SKM-1 (cell line): ENCODE results near the gene AFF3.

Experiments used
- DNase-seq: peaks from one replicate; lab custom pipeline; 2025; ENCODE audit not compliant: unreplicated experiment; lab: John Stamatoyannopoulos, UW

AFF3 gene

GRCh38 chr2:100151310-100151709, 8.9 kb upstream of the AFF3 start:
- DNase-seq = no peak

GRCh38 chr2:100148883-100149282, 6.5 kb upstream of the AFF3 start:
- DNase-seq = no peak

DNA sequence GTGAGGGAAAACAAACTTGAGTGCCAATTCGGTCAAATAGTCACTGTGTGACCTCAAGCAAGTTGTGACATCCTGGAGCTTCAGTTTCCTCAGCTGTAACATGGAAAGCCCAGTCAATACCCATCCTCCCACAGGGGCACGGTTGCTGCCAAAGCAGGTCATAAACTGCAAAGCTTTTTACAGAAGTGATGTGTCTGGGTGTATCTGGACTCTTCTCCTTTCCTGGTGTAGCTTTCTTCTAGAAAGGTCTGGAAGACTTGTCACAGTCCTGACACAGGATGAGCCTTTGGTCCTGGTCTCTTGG, 4.2 kb upstream of the AFF3 start:
- no peak for DNase-seq

DNA sequence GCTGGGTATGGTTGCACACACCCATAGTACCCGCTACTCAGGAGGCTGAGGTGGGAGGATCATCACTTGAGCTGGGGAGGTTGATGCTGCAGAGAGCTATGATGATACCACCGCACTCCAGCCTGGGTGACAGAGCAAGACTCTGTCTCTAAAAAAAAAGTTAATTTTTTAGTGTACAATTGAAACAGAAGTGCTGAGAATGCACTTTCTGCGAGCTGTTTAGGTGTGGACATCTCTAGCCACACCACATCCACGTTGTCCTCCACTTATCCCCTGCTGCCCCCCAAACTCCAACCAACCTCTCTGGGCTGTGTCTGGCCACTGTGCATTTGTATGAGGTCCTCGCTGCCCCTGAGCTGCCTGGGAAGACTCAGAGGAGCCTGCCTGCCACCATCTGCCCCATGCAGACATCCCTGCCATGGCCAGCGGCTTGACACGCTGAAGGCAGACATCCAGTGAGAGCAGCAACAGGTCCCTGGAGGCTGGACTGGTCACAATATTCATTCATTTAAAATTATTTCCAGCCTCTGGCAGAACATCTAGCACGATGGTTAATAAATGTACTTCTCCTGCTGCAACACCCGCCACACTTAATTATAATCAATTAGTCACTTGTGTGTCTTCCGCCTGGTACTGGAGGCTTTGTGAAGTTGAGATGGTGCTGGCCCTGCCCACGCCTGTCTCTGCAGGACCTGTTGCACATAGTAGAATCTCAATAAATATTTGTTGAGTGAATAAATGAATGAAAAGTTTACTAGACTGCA, 3.7 kb upstream of the AFF3 start:
- no peak for DNase-seq

DNA sequence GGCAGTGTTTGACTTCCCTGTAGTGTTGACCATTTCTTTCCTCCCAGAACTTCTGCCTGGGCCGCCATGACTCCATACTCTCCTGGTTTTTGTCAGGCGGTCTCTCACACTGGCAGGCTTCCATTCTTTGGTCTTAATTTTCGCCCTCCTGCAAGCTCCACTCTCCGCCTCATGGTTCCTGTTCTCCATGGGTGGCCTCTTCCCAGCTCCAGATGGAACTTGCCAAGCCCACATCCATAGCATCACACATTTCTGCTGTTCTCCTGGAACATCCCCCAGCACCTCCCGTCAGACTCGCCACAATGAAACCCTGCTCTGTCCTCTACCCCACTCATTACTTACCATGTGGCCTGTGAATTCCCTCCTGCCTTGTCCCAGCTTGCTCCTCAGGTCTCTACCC, 896 bp upstream of the AFF3 start:
- DNase-seq = no peak

GRCh38 chr2:100141906-100142305, 484 bp downstream of the AFF3 start:
- no peak for DNase-seq

DNA sequence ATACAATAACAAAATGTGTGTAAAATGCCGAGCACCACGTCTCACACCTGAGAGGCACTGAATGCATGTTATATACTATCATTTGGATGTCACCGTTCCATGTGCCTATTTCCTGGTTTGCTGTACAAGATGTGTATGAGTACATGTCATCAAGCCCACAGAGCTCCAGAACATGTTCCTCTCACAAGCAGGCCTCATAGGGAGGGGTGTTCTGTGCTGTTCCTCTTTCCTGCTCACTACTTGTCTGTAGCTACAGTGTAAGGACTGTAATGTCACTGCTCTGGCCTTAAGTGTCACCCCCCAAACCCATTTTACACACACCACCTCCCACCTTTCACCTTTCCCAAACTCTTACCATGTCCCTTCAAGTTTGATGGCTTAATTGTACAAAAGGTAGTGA, 1.8 kb downstream of the AFF3 start:
- peak; percentile 68 for DNase-seq

DNA sequence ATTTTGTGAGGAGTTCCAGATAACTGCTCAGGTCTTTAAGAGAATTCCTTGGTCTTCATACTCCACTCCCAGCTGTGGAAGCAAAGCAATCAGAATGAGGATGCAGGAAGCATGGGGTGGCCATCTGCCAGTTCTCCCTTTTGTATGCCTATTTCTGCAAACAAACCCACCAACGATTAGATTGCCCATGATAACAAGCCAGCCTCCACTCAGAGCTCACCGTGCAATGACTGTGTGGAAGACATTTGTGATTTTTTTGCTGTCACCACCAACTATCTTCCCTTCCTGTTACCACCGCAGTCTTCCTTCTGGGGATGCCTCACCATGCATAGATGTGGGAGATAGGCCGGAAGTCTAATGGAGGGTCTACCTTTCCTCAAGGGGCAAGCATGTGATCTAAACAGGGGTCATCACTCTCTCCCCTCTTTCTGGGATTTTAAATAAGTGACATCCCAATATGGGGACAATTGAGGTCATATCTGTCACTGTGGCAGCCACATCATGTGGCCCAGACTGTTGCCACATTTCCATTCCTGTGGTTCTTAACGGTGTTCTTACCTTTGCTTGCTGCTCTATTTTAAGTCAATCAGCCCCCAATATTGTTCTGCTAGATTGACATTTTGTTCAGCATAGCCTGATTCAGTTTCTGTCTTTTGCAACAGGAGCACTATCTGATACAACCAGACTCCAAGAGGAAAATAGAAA, 4.4 kb downstream of the AFF3 start:
- no peak for DNase-seq

GRCh38 chr2:100137318-100137717, 5.1 kb downstream of the AFF3 start:
- no peak for DNase-seq

- DNase-seq = no peak
These were observed 6.1 kb downstream of the AFF3 start for GRCh38 chr2:100136310-100136709.

- DNase-seq = no peak
These were observed 7.0 kb downstream of the AFF3 start for GRCh38 chr2:100135415-100135814.

GRCh38 chr2:100130595-100131391, 11.6 kb downstream of the AFF3 start:
- no peak for DNase-seq

GRCh38 chr2:100126897-100127401, 15.4 kb downstream of the AFF3 start:
- no peak for DNase-seq

DNA sequence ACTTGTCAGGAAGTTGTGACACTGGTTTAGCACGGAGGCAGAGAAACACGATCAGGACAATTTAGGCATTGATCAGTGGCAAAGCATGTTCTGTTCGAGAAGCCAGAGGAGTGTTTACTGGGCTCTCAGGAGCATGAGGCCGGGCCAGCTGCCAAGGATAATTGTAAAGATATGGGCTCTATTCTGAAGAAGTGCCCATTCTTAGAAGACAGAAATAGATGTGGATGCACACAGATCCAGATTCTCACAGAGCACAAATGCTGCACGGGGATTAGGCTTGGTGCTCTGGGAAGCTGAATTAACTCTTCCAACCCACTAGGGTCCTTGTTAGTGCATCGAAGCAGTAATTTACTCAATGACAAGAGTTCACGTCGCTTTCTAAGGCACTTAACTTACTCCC, 16.2 kb downstream of the AFF3 start:
- DNase-seq = no peak

GRCh38 chr2:100125626-100126025, 16.8 kb downstream of the AFF3 start:
- DNase-seq = no peak

DNA sequence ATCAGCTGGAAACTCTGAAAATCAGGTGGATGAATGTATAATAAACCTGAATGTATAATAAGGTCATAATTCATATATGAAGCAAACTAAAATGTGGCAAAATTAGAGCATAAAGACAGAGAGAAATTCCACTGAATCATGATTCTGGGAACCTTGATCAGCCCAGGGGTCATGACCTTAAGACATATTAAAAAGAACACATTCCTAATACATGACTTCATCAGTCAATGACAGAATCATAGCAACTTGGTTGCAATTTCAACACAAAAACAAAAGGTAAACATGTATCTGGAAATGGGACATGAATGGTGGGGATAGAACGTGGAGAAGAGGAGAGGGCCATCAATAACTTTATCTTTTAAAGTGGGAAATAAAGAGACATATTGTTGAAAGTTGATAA, 17.6 kb downstream of the AFF3 start:
- no peak for DNase-seq

GRCh38 chr2:100121124-100121718, 21.2 kb downstream of the AFF3 start:
- no peak for DNase-seq

GRCh38 chr2:100119235-100119634, 23.2 kb downstream of the AFF3 start:
- DNase-seq = no peak

- DNase-seq = peak; percentile 14
These were observed 28.4 kb downstream of the AFF3 start for GRCh38 chr2:100113990-100114433.

DNA sequence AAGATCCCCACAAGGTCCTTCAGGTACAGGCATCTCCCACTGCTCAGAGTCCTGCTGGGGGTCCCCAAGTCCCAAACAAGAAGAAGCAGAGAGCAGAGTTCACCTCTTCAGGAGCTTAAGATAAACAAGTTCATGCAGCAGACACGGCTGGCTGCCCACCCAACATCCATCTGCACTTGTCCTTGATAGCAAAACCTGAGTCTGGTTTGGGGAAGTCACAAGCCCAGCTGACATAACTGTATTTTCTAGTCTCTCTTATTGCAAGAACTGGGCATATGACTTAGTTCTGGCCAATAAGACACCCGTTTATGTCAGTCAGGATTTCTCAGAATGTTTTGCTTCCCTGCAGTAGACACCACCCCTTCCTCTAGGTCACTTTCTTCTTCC, 31.8 kb downstream of the AFF3 start:
- DNase-seq = no peak

DNA sequence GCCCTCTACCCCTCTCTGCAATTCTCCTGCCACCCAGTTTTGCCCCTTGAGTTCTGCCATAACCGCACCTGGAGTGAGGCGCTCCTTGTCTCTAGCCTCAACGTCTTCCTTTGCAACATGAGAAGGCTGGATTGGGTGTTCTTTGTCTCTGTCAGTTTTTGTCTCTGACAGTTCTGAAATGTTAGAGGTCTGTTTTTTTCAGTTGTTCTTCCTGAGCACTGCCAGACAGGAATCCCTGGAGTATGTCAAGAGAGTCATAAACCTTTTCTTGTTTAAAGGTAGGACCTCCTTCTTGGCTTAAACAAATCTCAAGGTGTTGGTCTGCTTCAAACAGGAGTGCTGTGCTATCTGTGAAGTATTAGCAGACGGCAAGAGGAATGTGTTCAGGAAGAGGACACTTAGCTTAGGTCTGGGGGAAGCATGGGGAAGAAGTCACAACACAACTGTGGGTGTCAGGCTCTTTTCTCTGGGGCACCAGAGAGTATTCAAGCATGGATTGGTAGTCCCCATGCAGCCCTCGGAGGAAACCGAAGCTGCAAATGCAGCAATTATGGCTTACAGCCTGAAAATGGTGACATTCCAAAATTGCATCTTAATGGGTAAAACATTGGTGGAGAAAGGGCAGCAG, 32.3 kb downstream of the AFF3 start:
- no peak for DNase-seq
